ENCODE results near the gene SRP9.
"Not testable (repeated sequence)": the region's sequence is repeated elsewhere in the genome, so short reads cannot be mapped to it uniquely, and the experiment has no call there.

- not testable (repeated sequence) for TF ChIP-seq CTCF (IDR thresholded peaks at IDR 0.05; ENCODE audit: insufficient read depth, low read length, poor library complexity, severe bottlenecking); EZH2phosphoT487 (conservative IDR thresholded peaks at IDR 0.05; ENCODE audit: low read length)
These were observed 1.5 kb downstream of the SRP9 start for GRCh38 chr1:225779165-225779564.
